Measurements from ENCODE around the gene RPA3. TPM values are rescaled to one million over a fixed set of nuclear protein-coding genes. Genes with fewer than 3 reads are reported as not detected.

Gene RPA3
- total RNA-seq, 1 experiment from 2014 or later, result 90.2 TPM

- Mint-ChIP-seq H3K4me1 (ENCODE audit: low read depth, unreplicated experiment) (peaks cover 29% of the 10 kb centered on the region), H3K27me3 (ENCODE audit: insufficient read depth, unreplicated experiment) (no peaks in the 10 kb centered on the region), H3K4me3 (ENCODE audit: unreplicated experiment) (peak overlapping the region; percentile 17), H3K36me3 (ENCODE audit: insufficient read depth, unreplicated experiment) (no peaks in the 10 kb centered on the region), H3K9me3 (ENCODE audit: unreplicated experiment) (no peaks in the 10 kb centered on the region), H3K27ac (ENCODE audit: unreplicated experiment) (peak overlapping the region; percentile 18)
- no peak for DNase-seq
- intact Hi-C loops (cut with micrococcal nuclease; ENCODE audit: unreplicated experiment), result no loop called here
- ChIA-PET POLR2A (no interaction called here), CTCF (no interaction called here)
- no peaks in the 10 kb centered on the region for H3K27me3 ChIP-seq (replicated peaks; ENCODE audit: control insufficient read depth, insufficient read depth, low read length)
- no peaks in the 10 kb centered on the region; the same call in 1 of the 2 replicates for H3K36me3 ChIP-seq (ENCODE audit: control insufficient read depth, insufficient read depth, low read length)
- TF ChIP-seq, protein P1, sequence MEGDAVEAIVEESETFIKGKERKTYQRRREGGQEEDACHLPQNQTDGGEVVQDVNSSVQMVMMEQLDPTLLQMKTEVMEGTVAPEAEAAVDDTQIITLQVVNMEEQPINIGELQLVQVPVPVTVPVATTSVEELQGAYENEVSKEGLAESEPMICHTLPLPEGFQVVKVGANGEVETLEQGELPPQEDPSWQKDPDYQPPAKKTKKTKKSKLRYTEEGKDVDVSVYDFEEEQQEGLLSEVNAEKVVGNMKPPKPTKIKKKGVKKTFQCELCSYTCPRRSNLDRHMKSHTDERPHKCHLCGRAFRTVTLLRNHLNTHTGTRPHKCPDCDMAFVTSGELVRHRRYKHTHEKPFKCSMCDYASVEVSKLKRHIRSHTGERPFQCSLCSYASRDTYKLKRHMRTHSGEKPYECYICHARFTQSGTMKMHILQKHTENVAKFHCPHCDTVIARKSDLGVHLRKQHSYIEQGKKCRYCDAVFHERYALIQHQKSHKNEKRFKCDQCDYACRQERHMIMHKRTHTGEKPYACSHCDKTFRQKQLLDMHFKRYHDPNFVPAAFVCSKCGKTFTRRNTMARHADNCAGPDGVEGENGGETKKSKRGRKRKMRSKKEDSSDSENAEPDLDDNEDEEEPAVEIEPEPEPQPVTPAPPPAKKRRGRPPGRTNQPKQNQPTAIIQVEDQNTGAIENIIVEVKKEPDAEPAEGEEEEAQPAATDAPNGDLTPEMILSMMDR (IDR thresholded peaks at IDR 0.05; ENCODE audit: insufficient read depth in 1 of 2, low read depth in 1 of 2, low read length in 1 of 2, severe bottlenecking in 1 of 2, unreplicated experiment in 1 of 2), result no peak
- no TSS peak for BruUV-seq (replicated peaks)
- H3K4me3 ChIP-seq (ENCODE audit: low read depth, low read length), result no peak overlapping the region
- H3K9me3 ChIP-seq, result no peaks in the 10 kb centered on the region
- peaks cover 5% of the 10 kb centered on the region for H3K4me1 ChIP-seq
These were observed 67.7 kb downstream of the RPA3 start for GRCh38 chr7:7650682-7651206.

GRCh38 chr7:7647495-7648036, 70.8 kb downstream of the RPA3 start:
- H3K4me1 ChIP-seq, result peaks cover 10% of the 10 kb centered on the region
- TF ChIP-seq, protein P1 (IDR thresholded peaks at IDR 0.05; ENCODE audit: insufficient read depth in 1 of 2, low read depth in 1 of 2, low read length in 1 of 2, severe bottlenecking in 1 of 2, unreplicated experiment in 1 of 2), result no peak
- H3K9me3 Mint-ChIP-seq (ENCODE audit: unreplicated experiment), result no peaks in the 10 kb centered on the region
- ChIA-PET CTCF (no interaction called here), POLR2A (no interaction called here)
- H3K4me3 Mint-ChIP-seq (ENCODE audit: unreplicated experiment), result no peak overlapping the region
- H3K4me3 ChIP-seq (ENCODE audit: low read depth, low read length), result no peak overlapping the region
- H3K9me3 ChIP-seq, result no peaks in the 10 kb centered on the region
- H3K36me3 Mint-ChIP-seq (ENCODE audit: insufficient read depth, unreplicated experiment), result peaks cover 6% of the 10 kb centered on the region
- BruUV-seq (replicated peaks), result no TSS peak
- no peaks in the 10 kb centered on the region for H3K27me3 ChIP-seq (replicated peaks; ENCODE audit: control insufficient read depth, insufficient read depth, low read length)
- peaks cover 36% of the 10 kb centered on the region for H3K4me1 Mint-ChIP-seq (ENCODE audit: low read depth, unreplicated experiment)
- intact Hi-C loops (cut with micrococcal nuclease; ENCODE audit: unreplicated experiment), result no loop called here
- H3K27me3 Mint-ChIP-seq (ENCODE audit: insufficient read depth, unreplicated experiment), result no peaks in the 10 kb centered on the region
- no peak overlapping the region for H3K27ac Mint-ChIP-seq (ENCODE audit: unreplicated experiment)
- no peaks in the 10 kb centered on the region; the same call in 1 of the 2 replicates for H3K36me3 ChIP-seq (ENCODE audit: control insufficient read depth, insufficient read depth, low read length)
- no peak for DNase-seq

GRCh38 chr7:7642081-7642480, 76.3 kb downstream of the RPA3 start:
- peak overlapping the region; percentile 88 for H3K4me3 Mint-ChIP-seq (ENCODE audit: unreplicated experiment)
- peaks cover 17% of the 10 kb centered on the region for H3K36me3 Mint-ChIP-seq (ENCODE audit: insufficient read depth, unreplicated experiment)
- TF ChIP-seq, protein P1 (IDR thresholded peaks at IDR 0.05; ENCODE audit: insufficient read depth in 1 of 2, low read depth in 1 of 2, low read length in 1 of 2, severe bottlenecking in 1 of 2, unreplicated experiment in 1 of 2), result no peak
- no peaks in the 10 kb centered on the region for H3K9me3 Mint-ChIP-seq (ENCODE audit: unreplicated experiment)
- no peaks in the 10 kb centered on the region for H3K36me3 ChIP-seq (ENCODE audit: control insufficient read depth, insufficient read depth, low read length)
- H3K4me1 ChIP-seq, result peaks cover 15% of the 10 kb centered on the region
- peak; percentile 80 to 81 for DNase-seq
- intact Hi-C loops (cut with micrococcal nuclease; ENCODE audit: unreplicated experiment), result loop anchor here (1.0 kb wide), 1 partner anchor 218 kb away; no protein-coding TSS in a partner anchor
- no peaks in the 10 kb centered on the region for H3K27me3 Mint-ChIP-seq (ENCODE audit: insufficient read depth, unreplicated experiment)
- H3K4me1 Mint-ChIP-seq (ENCODE audit: low read depth, unreplicated experiment), result peaks cover 24% of the 10 kb centered on the region
- peak overlapping the region; percentile 98 for H3K4me3 ChIP-seq (ENCODE audit: low read depth, low read length)
- H3K9me3 ChIP-seq, result no peaks in the 10 kb centered on the region
- BruUV-seq (replicated peaks), result no TSS peak
- peak overlapping the region; percentile 97 for H3K27ac Mint-ChIP-seq (ENCODE audit: unreplicated experiment)
- CTCF ChIA-PET, result interaction anchor here (0.7 to 1.0 kb wide), 3 partner anchors 10 to 271 kb away, joined by 3 to 4 read pairs (median 3); no protein-coding TSS in a partner anchor
- no peaks in the 10 kb centered on the region for H3K27me3 ChIP-seq (replicated peaks; ENCODE audit: control insufficient read depth, insufficient read depth, low read length)
- POLR2A ChIA-PET, result interaction anchor here (0.6 to 0.7 kb wide), 2 partner anchors 65 to 100 kb away, joined by 3 read pairs; no protein-coding TSS in a partner anchor
